CMK (cell line): ENCODE measurements around the gene LASP1.
A peak's percentile ranks its signal among the peaks of the same experiment; 100 is the strongest.

Source experiments
- DNase-seq: peaks from one replicate; pipeline ENCODE4 v3.0.0-alpha.2; 2010; ENCODE audit warnings: low read depth

The LASP1 gene

DNA sequence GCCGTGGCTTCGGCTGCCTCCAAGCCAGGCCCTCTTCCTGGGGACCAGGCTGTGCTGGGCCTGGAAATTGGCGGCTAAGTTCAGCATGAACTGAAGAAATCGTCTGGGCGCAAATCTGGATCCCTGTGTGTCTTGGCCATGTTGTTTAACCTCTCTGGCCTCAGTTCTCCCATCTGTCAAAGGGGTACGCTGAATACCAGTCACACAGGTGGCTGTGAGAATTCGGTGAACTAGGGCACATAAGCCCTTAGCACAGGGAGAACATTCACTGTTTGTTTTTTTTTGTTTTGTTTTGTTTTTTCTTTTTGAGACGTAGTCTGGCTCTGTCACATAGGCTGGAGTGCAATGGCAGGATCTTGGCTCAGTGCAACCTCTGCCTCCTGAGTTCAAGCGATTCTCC lies 19.0 kb downstream of the LASP1 start:
- no peak for DNase-seq

DNA sequence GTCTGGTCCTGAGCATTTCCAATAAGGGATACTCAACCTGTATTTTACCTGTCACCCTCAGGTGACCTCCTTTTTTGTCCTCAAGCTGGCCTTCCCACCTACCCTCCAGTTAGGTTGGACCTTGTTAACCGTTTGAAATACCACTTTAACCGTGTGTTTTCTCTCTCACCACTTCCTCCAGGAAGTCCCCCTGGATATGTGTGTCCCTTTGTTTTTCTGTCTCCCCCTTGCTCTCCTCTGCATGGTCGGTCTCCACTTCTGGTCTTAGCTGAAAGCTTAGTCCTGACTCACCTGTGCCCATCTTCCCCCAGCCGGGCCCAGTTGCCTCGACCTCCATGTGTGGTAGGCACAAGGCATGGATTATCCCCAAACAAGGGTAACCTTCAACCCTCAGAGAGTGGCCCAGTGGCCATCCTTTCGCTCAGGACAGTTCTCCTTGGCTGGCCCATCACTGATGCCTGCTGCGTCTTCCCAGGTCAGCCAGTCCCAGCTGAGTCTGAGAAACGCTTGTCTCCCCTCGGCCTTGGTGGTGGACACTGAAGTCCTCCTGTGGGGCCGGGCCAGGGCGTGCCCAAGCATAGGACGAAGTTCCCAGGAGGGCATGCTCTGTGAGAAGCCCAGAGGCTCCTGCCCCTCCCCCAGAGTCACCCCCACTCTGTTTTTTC lies 20.0 kb downstream of the LASP1 start:
- no peak for DNase-seq

DNA sequence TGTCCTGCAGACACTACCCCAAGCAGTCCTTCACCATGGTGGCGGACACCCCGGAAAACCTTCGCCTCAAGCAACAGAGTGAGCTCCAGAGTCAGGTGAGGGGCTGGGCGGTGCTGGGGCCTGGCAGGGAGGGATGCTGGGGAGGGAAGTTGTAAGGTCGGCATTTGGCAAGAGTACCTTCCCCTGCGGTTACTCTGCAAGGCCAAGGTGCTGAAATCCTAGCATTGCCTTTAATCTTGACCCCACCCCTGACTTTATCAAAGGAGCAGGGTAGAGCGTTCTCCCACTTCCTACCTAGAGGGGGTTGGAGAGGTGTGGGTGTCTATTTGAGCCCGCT lies 20.5 kb downstream of the LASP1 start:
- DNase-seq: no peak

DNA sequence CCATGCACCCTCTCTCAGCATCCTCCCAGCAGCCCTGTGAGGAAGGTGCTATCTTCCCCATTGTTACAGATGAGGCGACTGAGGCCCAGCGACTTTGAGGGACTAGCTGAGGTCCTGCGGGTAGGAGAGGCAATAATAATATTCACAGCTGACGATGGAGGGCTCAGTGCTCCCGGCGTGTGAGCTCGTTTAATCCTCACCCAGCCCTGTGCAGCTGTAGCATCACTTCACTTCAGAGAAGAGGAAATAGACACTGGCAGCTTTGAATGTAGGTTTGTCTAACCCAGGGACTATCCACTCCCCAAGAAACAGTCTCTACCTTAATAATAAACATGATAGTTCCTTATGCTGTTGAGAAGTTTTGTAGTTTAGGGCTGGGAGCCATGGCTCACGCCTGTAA lies 21.6 kb downstream of the LASP1 start:
- DNase-seq: no peak

DNA sequence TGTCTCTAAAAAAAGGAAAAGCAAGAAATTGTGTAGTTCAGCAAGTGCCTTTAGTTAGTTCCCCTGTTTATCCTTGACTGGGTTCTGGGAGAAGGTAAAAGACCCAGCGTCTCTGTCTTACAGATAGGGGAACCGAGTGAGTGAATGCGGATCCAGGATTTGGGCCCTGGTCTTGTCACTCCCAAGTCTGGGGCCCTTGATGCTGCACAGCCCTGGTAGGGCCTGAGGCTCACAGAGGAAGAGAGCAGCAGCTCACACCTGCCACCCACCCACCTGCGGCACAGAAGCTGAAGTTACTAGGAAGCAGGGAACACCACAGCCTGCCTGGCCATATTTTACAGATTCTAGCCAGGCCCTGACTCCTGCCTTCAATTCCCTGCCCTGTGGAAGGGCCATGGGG lies 22.2 kb downstream of the LASP1 start:
- DNase-seq: no peak

DNA sequence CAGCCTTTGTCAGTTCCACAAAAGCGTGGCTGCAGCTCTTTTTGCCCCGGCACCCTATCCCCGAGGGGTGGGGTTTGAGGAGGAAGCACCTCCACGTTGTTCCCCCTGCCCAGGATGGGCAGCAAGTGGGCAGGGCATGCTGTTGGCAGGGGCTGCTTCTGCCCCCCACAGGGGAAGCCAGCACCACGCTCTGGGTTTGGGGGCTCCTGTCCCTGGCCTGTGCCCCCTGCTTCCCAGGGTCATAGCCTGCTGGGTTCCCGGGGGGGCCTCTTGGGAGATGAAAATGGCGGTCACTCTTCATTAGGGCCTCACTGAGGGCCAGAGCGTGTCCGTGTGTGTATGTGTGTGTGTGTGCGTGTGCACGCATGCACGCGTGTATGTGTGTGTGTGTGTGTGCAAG lies 22.8 kb downstream of the LASP1 start:
- no peak for DNase-seq

DNA sequence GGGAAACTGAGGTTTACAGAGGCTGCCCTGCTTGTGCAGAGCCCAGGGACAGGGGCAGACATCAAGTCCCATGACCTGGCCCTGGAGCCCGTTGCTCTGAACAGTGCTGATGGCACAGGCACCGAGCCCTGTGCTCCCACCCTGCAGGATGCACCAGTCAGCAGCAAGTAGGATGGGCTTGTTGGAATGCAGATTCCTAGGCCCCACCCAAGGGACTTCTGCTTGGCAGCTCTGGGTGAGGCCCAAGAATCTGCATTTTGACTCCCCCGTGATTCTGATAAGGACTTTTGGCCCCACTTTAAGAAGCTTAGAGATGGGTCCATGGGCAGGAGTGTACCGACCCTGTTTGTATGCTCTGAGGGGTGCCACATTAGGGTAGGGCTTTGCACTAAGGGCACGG lies 23.3 kb downstream of the LASP1 start:
- no peak for DNase-seq

DNA sequence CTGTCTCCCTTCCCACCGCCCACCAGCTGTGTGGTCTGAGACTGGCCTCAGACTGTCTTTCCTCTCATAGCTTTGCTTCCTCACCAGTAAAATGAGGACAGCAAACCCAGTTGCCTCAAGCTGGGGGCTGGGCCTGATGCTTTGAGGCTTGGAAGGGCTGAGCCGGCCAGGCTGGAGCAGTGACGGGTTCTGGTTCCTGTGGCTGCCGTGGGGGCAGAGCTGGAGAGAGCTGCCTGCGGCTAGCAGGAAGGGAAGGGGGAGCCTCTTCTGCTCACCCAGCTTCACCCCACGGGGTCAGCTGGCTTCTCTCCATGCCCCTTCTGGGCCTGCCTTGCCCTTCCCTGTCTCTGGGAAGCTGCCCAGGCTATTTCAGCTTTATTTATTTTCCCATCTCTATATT lies 23.7 kb downstream of the LASP1 start:
- DNase-seq: no peak

DNA sequence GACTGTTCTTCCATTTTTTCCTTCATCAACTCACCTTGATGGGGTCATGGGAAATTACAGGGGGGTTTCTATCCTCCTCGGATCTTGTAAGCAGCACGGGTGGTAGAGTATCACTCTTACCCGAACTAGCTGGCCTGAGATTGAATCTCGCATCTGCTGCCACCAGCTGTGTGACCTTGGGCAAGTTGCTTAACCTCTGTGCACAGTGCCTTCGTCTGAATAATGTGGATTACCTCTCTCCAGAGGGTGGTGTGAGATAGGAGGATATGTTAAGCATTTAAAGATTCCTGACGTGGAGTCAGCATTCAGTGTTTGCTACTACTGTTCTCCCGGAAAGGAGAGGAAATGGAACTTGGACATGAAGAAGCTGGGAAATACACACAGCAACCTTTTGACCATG lies 24.4 kb downstream of the LASP1 start:
- DNase-seq: no peak

DNA sequence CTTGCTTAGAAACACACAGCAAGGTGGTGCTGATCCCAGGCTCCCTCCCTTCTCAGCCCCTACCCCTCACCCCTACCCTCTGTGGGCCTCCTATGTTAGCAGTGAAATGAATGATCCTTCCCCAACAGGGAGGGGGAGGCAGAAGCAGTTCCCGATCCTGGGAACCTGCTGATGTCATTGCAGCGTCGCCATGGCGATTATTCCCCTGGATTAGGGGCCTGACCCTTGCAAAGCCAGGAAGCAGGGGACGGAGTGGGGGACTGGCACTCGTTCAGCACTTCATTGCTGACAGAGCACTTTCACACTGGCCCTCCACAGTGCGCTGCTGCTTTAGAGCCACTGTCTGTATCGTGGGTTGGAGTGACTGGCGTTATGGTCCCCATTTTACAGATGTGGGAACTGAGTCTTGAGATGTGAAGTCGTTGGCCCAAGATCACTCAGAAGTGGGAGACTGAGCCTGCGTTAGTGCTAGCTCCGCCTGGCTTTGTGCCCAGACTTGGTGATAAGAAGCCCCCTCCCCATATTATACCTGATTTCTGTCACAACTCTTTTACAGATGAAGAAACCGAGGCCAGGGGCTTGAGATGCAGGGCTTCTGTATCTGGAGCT lies 26.6 kb downstream of the LASP1 start:
- no peak for DNase-seq

DNA sequence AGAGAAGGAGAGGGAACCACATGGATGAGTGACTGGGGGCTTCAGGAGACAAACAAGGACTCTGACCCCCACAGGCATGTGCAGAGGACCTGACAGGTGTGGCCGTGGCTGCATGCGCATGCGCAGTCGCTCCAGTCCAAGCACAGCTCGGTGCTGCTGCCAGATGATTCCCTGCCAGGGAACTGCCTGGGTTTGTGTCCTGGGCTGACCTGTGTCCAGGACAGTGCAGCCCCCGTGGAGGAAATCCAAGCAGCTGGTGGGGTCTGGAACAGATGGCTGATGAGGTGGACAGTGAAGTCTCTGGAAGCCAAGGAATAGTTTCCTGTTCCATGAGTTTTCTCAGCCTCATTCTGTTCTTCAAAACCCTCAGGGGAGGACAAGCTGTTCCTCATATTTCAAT lies 27.3 kb downstream of the LASP1 start:
- DNase-seq: no peak

DNA sequence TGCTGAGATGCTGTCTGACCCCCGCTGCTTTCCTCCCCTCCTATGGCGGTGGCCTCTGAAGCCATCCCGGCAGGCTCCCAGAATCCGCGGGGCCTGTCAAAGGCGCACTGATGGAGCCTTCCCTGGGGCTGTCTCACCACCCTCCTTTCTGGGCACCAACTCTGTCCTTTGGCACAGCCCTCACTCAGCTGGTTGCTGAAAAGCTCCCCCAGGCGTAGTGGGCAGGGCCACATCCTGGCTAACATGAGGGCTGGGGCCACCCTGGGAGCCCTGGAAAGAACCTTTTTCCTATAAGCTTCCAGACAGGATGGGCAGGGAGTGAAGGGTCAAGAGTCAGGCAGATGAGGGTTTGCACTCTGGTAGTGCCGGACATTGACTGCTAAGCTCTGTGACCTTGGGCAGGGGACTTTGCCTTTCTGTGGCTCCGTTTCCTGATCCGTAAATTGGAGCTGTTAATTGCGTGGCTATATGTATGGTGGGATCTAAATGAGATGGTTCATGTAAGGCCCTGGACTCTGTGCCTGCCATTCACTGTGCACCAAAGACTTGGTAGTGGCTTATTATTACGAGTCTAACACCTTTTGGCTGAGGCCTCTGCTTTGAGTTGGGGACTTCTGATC lies 27.9 kb downstream of the LASP1 start:
- DNase-seq: no peak

DNA sequence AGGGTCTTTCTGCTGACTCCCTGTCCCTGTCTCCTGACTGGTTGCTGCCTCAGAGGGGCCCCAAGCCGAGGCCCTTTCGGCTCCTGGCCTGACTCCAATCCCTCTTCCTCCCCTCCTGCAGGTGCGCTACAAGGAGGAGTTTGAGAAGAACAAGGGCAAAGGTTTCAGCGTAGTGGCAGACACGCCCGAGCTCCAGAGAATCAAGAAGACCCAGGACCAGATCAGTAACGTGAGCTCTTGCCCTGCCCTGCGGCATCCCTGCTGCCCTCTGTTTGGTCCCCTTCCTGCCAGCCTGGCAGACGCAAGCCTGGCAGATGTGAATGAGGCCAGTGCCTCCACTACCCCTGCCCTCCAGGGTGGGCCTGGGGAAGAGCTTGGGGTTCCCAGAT lies 28.4 kb downstream of the LASP1 start:
- no peak for DNase-seq

DNA sequence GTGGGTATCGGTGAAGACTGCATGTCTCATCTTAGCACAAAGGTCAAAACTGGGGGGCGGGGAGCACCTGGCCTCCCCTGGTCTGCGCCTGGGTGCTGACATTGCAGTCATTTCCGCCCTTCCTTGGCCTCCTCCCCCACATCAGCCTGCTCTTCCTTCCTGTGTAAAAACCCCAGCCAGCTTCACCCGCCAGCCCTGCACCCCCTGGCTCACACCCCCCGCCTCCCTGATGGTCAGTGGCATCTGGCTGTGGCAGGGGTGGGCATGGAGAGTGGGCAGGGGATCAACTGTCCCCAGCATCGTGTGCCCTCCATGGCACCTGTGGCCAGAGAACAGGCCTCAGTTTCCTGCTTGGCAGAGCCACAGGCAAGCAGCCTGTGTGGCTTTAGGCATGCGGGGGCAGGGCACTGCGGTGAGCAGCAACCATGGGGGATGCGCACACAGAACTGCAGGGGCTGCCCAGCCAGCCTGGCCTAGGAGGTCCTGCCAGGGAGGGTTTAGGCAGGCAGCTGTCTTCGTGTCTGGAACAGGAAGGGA lies 29.0 kb downstream of the LASP1 start:
- peak; percentile 77 for DNase-seq

DNA sequence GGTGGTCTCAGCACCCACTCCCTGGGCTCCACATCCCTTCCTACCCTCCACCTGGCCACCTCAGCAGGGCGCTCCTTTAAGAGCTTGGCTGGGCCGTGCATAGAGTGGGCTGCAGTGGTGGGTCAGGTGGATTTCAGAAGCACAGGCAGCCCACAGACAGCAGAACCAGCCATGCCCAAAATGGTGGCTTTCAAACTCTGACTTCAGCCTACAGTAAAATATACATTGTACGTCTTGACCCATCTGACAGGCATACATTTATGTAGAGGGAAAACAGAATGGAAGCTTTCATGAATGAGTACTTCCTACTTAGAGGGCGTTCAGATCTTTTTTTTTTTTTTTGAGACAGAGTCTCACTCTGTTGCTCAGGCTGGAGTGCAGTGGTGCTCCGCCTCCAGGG lies 29.6 kb downstream of the LASP1 start:
- no peak for DNase-seq

DNA sequence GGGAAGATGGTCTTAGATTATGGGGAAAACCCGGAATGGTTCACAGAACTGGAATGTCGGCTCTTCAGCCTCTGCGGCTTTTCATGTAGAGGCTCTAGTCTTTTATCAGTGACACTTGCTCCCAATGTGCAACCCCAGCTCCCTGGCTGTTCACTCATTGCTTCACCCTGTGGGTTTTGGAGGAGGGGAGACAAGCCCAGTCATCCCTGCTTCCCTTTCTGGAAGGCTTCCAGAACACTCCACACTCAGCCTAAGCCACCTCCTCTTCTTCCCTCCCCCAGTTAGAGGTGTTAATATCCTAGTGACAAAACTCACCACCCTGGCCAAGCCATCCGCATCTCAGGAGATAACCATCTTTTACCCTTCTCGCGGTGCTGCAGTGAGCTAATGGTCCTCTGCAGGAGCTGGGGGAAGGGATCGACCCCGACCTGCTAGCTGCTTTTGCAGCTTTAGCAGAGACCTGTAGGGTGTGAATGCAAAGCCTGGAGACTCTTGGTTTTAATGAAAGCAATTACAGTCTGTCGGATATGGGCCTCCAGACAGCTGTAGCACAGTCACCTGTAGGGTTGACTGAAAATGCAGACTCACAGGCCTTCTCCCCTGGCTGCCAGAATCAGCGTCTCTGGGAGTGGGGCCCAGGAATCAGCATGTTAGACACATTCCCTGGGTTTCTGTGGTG lies 31.3 kb downstream of the LASP1 start:
- peak; percentile 71 for DNase-seq

DNA sequence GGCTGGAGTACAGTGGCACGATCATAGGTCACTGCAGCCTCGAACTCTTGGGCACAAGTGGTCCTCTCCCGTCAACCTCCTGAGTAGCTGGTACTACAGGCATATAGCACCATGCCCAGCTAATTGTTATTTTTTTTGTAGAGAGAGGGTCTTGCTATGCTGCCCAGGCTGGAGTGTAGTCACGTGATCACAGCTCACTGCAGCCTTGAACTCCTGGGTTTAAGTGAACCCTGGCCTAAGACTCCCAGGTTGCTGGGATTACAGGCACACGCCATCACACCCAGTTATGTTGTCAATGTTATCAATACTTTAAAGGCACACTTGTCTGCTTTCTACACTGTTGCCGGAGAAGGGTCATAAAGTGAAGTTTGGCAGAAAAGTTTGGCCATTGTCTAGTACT lies 33.5 kb downstream of the LASP1 start:
- no peak for DNase-seq

DNA sequence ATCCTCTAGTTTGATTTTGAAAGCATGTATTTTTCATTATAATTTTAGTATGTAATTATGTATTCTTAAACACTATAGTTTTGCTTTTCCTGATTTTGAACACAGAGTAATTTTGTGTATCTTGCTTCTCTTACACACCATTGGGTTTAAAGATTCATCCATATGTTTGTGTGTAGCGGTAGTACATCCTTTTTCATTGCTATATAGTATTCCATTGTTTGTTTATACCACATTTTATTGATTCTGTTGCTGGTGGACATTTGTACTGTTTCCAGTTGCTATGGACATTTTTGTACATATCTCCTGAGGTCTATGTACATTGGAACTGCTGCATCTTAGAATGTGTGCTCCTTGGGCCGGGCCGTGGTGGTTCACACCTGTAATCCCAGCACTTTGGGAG lies 35.0 kb downstream of the LASP1 start:
- no peak for DNase-seq

DNA sequence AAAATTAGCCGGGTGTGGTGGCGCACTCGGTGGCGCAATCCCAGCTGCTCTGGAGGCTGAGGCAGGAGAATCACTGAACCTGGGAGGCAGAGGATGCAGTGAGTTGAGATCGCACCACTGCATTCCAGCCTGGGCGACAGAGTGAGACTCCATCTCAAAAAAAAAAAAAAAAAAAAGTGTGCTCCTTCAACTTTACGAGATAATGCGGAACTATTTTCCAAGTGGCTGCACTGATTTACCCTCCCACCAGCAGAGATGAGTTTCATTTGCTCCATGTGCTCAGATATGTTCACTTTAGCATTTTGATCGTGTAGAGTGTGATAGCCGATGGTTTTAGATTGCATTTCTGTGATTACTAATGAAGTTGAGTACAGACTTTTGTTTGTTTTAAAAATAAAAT lies 35.5 kb downstream of the LASP1 start:
- no peak for DNase-seq

DNA sequence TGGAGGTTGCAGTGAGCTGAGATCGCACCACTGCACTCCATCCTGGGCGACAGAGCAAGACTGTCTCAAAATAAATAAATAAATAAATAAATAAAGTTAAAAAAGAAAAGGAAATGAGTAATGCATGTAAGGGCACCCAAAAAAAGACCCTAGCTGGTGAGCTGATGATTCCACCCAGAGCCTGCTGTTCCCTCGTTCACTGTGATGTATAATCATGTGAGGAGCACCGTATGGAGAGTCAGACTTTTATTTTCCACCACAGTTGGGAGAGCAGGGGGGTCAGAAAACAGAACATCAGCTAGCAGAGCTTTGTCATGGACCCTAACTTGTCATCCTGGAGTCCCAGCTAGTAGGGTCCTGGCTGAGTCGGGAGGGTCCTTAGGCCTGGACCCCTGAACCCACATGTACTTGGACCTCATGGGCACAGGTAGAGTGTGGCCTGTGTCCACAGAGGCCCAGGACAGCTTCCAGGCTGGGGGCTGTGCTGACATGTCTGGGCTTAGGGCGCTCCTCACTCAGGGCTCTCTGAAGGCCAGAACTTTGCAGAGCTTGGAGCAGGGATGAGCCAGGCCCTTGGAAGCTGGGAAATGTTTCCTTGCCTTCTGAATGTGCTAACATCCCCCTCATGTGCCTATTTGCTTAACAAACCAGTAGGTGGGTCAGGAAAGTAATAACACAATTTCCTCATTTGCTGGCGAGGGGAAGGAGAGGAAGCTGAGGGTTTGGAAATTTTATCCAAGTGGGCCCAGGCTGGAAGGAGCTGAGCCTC lies 36.8 kb downstream of the LASP1 start:
- DNase-seq: no peak

DNA sequence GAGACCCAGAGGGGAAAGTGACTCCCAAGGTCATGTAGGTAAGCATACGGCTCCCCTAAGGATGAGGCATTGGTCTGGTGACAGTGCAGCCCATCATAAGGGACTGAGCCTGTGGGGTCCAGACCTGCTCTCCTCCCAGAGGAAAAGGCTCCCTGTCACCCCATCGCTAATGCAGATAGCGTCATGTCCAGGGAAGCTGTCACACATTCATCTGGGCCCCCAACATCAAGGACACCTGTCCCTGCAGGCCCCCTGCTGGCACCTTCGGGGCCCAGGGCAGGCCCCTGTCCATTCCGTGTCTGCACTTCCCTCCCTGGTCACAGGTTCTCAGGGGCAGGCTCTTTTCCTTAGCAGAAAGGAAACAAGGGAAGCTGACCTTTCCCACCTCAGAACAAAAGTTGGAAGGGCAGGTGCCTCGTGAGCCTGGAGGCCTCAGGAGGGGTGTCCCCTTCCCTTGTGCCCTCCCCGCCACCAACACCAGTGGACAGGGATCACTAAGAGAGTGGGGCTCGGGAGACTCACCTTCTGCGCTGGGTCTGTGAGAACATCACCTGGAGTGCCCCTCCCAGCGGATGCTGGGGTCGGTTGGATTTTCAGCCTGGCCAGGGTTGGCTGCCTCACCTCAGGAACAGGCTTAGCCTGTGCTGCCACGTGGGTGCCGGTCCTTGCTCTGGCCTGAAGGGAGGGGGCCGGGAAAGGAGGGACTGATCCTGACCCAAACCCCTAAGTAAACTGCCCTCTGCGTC lies 38.2 kb downstream of the LASP1 start:
- no peak for DNase-seq
